Endothelial cell of umbilical vein (primary cell): ENCODE measurements around the gene PIKFYVE. TPM values are rescaled to one million over a fixed set of nuclear protein-coding genes. Genes with fewer than 3 reads are reported as not detected.

Source experiments
- BruUV-seq: library from RNA; stranded (reverse); fragments of 400-500 nt; replicated peaks from 2 replicates; lab custom pipeline; 2021; lab: Mats Ljungman, UMichigan
- CTCF ChIA-PET: fragments of 300-600, 350-600 bp; sonication (Branson Sonifier 250); formaldehyde crosslinking; loops from one replicate; lab custom pipeline; 2021; ENCODE audit warnings: antibody characterized with exemption, inconsistent platforms; lab: Charles Lee
- POLR2A ChIA-PET: fragments of 300-600, 350-600 bp; sonication (Branson Sonifier 250); formaldehyde crosslinking; loops from one replicate; lab custom pipeline; 2021; ENCODE audit warnings: antibody characterized with exemption, inconsistent platforms; lab: Charles Lee
- DNase-seq: peaks from one replicate; pipeline ENCODE4 v3.0.0-alpha.2; 2011; ENCODE audit warnings: low read depth, low spot score
- FAIRE-seq: peaks from 2 replicates; lab custom pipeline; 2011; peaks lifted over from hg19 to GRCh38; lab: Jason Lieb, UNC
- H2AFZ ChIP-seq: 2 replicates; pipeline ENCODE4 v1.6.0; 2012; ENCODE audit warnings: low read depth, low read length, control low read depth, inconsistent platforms
- H3K27ac ChIP-seq: 2 replicates; pipeline ENCODE4 v1.5.1; 2011; ENCODE audit warnings: low read depth, mild to moderate bottlenecking, control low read depth, low read length, moderate library complexity; ENCODE audit not compliant: insufficient read depth
- H3K27me3 ChIP-seq, 2 experiments: 2 replicates each; pipeline versions ENCODE4 v1.6.0 to v1.6.1; 2011; ENCODE audit warnings: low read length in 2 of 2, mixed read lengths in 1 of 2; ENCODE audit not compliant: control insufficient read depth in 2 of 2, insufficient read depth in 2 of 2
- H3K36me3 ChIP-seq, 2 experiments: 2 replicates in 1 of 2; 3 replicates in 1 of 2; pipeline ENCODE4 v1.5.1; 2011; ENCODE audit warnings: low read length in 2 of 2, mild to moderate bottlenecking in 1 of 2, moderate library complexity in 1 of 2; ENCODE audit not compliant: control insufficient read depth in 2 of 2, insufficient read depth in 2 of 2; ENCODE audit errors: extremely low read depth in 1 of 2
- H3K4me1 ChIP-seq: 3 replicates; pipeline ENCODE4 v1.5.1; 2011; ENCODE audit warnings: mild to moderate bottlenecking, low read length; ENCODE audit not compliant: control insufficient read depth, insufficient read depth; ENCODE audit errors: extremely low read depth
- H3K4me2 ChIP-seq: 2 replicates; pipeline ENCODE4 v1.6.1; 2011; ENCODE audit warnings: low read length, control low read depth, mixed read lengths; ENCODE audit not compliant: insufficient read depth
- H3K4me3 ChIP-seq, 3 experiments: fragments of 200-600 bp in 1 of 3; sonication (generic), shearing (Covaris generic) in 1 of 3; replicated peaks in 1 of 3; 2 replicates each; pipeline ENCODE4 v1.5.1; 2011 to 2016; ENCODE audit warnings: control low read depth in 3 of 3, low read length in 3 of 3, mild to moderate bottlenecking in 2 of 3, inconsistent platforms in 1 of 3, low read depth in 1 of 3, moderate library complexity in 1 of 3; ENCODE audit not compliant: insufficient read depth in 1 of 3
- H3K79me2 ChIP-seq: 2 replicates; pipeline ENCODE4 v1.6.0; 2012; ENCODE audit warnings: low read length, inconsistent platforms; ENCODE audit not compliant: control insufficient read depth, insufficient read depth
- H3K9ac ChIP-seq: replicated peaks from 2 replicates; pipeline ENCODE3; 2011; ENCODE audit warnings: low read length, control low read depth; ENCODE audit not compliant: insufficient read depth; ENCODE audit errors: extremely low read depth
- H3K9me1 ChIP-seq: replicated peaks from 3 replicates; pipeline ENCODE4 v1.6.0; 2011; ENCODE audit warnings: mild to moderate bottlenecking, low read length; ENCODE audit not compliant: control insufficient read depth, insufficient read depth; ENCODE audit errors: extremely low read depth
- H3K9me3 ChIP-seq: replicated peaks from 2 replicates; pipeline ENCODE4 v1.5.1; 2012; ENCODE audit warnings: low read length, inconsistent platforms; ENCODE audit not compliant: control insufficient read depth, insufficient read depth
- H4K20me1 ChIP-seq: replicated peaks from 2 replicates; pipeline ENCODE3; 2011; ENCODE audit warnings: mild to moderate bottlenecking, low read length; ENCODE audit not compliant: control insufficient read depth, insufficient read depth; ENCODE audit errors: extremely low read depth
- EZH2 ChIP-seq: IDR thresholded peaks from 2 replicates; pipeline ENCODE4 v1.6.1; 2012; ENCODE audit warnings: borderline replicate concordance, low read depth, mild to moderate bottlenecking, moderate library complexity, low read length, inconsistent platforms; ENCODE audit not compliant: severe bottlenecking
- FOS ChIP-seq: IDR thresholded peaks from 2 replicates; pipeline ENCODE4 v1.6.1; 2011; ENCODE audit warnings: mild to moderate bottlenecking, low read length, moderate library complexity, borderline replicate concordance; ENCODE audit not compliant: insufficient read depth
- GATA2 ChIP-seq: IDR thresholded peaks from 2 replicates; pipeline ENCODE4 v1.7.0; 2011; ENCODE audit warnings: low read depth, mild to moderate bottlenecking, moderate library complexity, mixed read lengths, low read length; ENCODE audit not compliant: insufficient read length, insufficient read depth
- JUN ChIP-seq: IDR thresholded peaks from 2 replicates; pipeline ENCODE4 v1.6.1; 2011; ENCODE audit warnings: borderline replicate concordance, low read depth; ENCODE audit not compliant: insufficient read length, insufficient read depth
- MYC ChIP-seq: IDR thresholded peaks from one replicate; pipeline ENCODE4 v1.6.1; 2011; ENCODE audit warnings: mild to moderate bottlenecking, low read depth, low read length
- POLR2A ChIP-seq: IDR thresholded peaks from 2 replicates; pipeline ENCODE4 v1.6.1; 2012; ENCODE audit warnings: low read depth, mild to moderate bottlenecking, control low read depth, low read length
- POLR2AphosphoS5 ChIP-seq: IDR thresholded peaks from 2 replicates; pipeline ENCODE4 v1.6.1; 2012; ENCODE audit warnings: low read depth, mild to moderate bottlenecking, control low read depth, low read length, moderate library complexity; ENCODE audit not compliant: insufficient read depth
- dilution Hi-C: fragments of 300-500 bp; cut with MboI; formaldehyde crosslinking; loops from one replicate; pipeline ENCODE4 v1.15.0; 2019; ENCODE audit warnings: low sequenced_read_pairs; ENCODE audit not compliant: extremely low pct_ligation_motif_present
- intact Hi-C: fragments of 100-400 bp; cut with micrococcal nuclease; formaldehyde crosslinking; loops from one replicate; pipeline ENCODE4 v1.10.0; 2022
- polyA plus RNA-seq, 4 experiments: library from polyadenylated mRNA; depleted of rRNA in 3 of 4; stranded (reverse) in 3 of 4; unstranded in 1 of 4; fragments of >200 nt; gene quantifications; 2 replicates each; pipeline versions ENCODE4 v1.2.1 to v1.2.3, GENCODE V29; 2011 to 2012; ENCODE audit warnings: missing spikeins in 1 of 4
- total RNA-seq: library from RNA; stranded (reverse); gene quantifications from 2 replicates; pipeline ENCODE4 v1.2.3, GENCODE V29; 2021
- TF ChIP-seq, protein P1 (sequence below): IDR thresholded peaks from 2 replicates; pipeline ENCODE4 v1.6.1; 2011; ENCODE audit not compliant: insufficient read depth, insufficient read length
- TF ChIP-seq, protein P2 (sequence below), 2 donors: IDR thresholded peaks; 1 replicate in 1 of 2; 2 replicates in 1 of 2; pipeline ENCODE4 v1.5.1; 2011; ENCODE audit warnings: low read length in 2 of 2, mild to moderate bottlenecking in 2 of 2, moderate library complexity in 2 of 2, control low read depth in 1 of 2, inconsistent platforms in 1 of 2, low read depth in 1 of 2; ENCODE audit not compliant: insufficient read depth in 1 of 2; ENCODE audit errors: extremely low read depth in 1 of 2

Gene PIKFYVE
- total and polyA plus RNA-seq, 2 donors (not counting 3 experiments of a cell fraction or from before 2014, with no cell fraction given): 9.0 to 28.2 TPM

GRCh38 chr2:208280234-208280633 lies 14.2 kb downstream of the PIKFYVE start:
- Histone ChIP-seq H3K27ac (no peak overlapping the region), H3K4me2 (no peak overlapping the region), H2AFZ (no peak overlapping the region), H3K9me1 (no peaks in the 10 kb centered on the region), H3K9me3 (no peaks in the 10 kb centered on the region), H3K9ac (no peak overlapping the region), H3K4me3 (no peak overlapping the region), H4K20me1 (no peaks in the 10 kb centered on the region), H3K4me1 (no peaks in the 10 kb centered on the region), H3K27me3 (no peaks in the 10 kb centered on the region), H3K36me3 (peaks cover 14 to 35% of the 10 kb centered on the region in 2 experiments), H3K79me2 (peaks cover 7% of the 10 kb centered on the region)
- no peak for DNase-seq
- intact Hi-C loops: no loop called here
- POLR2A ChIA-PET: no interaction called here
- BruUV-seq: no TSS peak
- CTCF ChIA-PET: no interaction called here
- TF ChIP-seq, protein P1, sequence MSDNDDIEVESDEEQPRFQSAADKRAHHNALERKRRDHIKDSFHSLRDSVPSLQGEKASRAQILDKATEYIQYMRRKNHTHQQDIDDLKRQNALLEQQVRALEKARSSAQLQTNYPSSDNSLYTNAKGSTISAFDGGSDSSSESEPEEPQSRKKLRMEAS: no peak
- no peak for TF ChIP-seq MYC
- TF ChIP-seq POLR2AphosphoS5: no peak
- TF ChIP-seq, protein P2, sequence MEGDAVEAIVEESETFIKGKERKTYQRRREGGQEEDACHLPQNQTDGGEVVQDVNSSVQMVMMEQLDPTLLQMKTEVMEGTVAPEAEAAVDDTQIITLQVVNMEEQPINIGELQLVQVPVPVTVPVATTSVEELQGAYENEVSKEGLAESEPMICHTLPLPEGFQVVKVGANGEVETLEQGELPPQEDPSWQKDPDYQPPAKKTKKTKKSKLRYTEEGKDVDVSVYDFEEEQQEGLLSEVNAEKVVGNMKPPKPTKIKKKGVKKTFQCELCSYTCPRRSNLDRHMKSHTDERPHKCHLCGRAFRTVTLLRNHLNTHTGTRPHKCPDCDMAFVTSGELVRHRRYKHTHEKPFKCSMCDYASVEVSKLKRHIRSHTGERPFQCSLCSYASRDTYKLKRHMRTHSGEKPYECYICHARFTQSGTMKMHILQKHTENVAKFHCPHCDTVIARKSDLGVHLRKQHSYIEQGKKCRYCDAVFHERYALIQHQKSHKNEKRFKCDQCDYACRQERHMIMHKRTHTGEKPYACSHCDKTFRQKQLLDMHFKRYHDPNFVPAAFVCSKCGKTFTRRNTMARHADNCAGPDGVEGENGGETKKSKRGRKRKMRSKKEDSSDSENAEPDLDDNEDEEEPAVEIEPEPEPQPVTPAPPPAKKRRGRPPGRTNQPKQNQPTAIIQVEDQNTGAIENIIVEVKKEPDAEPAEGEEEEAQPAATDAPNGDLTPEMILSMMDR (IDR thresholded peaks at IDR 0.05; ENCODE audit: extremely low read depth in 1 of 2, insufficient read depth in 1 of 2, low read depth in 1 of 2, low read length in 2 of 2): no peak
- TF ChIP-seq EZH2: no peak
- TF ChIP-seq POLR2A: no peak
- no peak for TF ChIP-seq FOS
- no peak for TF ChIP-seq JUN
- TF ChIP-seq GATA2: no peak
- no peak for FAIRE-seq
- dilution Hi-C loops: no loop called here
